Endothelial cell of umbilical vein (primary cell): ENCODE results near the gene C2orf81. TPM values are rescaled to one million over a fixed set of nuclear protein-coding genes. Genes with fewer than 3 reads are reported as not detected.

Experiments
- BruUV-seq: library from RNA; stranded (reverse); fragments of 400-500 nt; replicated peaks from 2 replicates; lab custom pipeline; 2021; lab: Mats Ljungman, UMichigan
- CTCF ChIA-PET: fragments of 300-600, 350-600 bp; sonication (Branson Sonifier 250); formaldehyde crosslinking; loops from one replicate; lab custom pipeline; 2021; ENCODE audit warnings: antibody characterized with exemption, inconsistent platforms; lab: Charles Lee
- POLR2A ChIA-PET: fragments of 300-600, 350-600 bp; sonication (Branson Sonifier 250); formaldehyde crosslinking; loops from one replicate; lab custom pipeline; 2021; ENCODE audit warnings: antibody characterized with exemption, inconsistent platforms; lab: Charles Lee
- DNase-seq: peaks from one replicate; pipeline ENCODE4 v3.0.0-alpha.2; 2011; ENCODE audit warnings: low read depth, low spot score
- FAIRE-seq: peaks from 2 replicates; lab custom pipeline; 2011; peaks lifted over from hg19 to GRCh38; lab: Jason Lieb, UNC
- H2AFZ ChIP-seq: 2 replicates; pipeline ENCODE4 v1.6.0; 2012; ENCODE audit warnings: low read depth, low read length, control low read depth, inconsistent platforms
- H3K27ac ChIP-seq: 2 replicates; pipeline ENCODE4 v1.5.1; 2011; ENCODE audit warnings: low read depth, mild to moderate bottlenecking, control low read depth, low read length, moderate library complexity; ENCODE audit not compliant: insufficient read depth
- H3K27me3 ChIP-seq, 2 experiments: 2 replicates each; pipeline versions ENCODE4 v1.6.0 to v1.6.1; 2011; ENCODE audit warnings: low read length in 2 of 2, mixed read lengths in 1 of 2; ENCODE audit not compliant: control insufficient read depth in 2 of 2, insufficient read depth in 2 of 2
- H3K36me3 ChIP-seq, 2 experiments: 2 replicates in 1 of 2; 3 replicates in 1 of 2; pipeline ENCODE4 v1.5.1; 2011; ENCODE audit warnings: low read length in 2 of 2, mild to moderate bottlenecking in 1 of 2, moderate library complexity in 1 of 2; ENCODE audit not compliant: control insufficient read depth in 2 of 2, insufficient read depth in 2 of 2; ENCODE audit errors: extremely low read depth in 1 of 2
- H3K4me1 ChIP-seq: 3 replicates; pipeline ENCODE4 v1.5.1; 2011; ENCODE audit warnings: mild to moderate bottlenecking, low read length; ENCODE audit not compliant: control insufficient read depth, insufficient read depth; ENCODE audit errors: extremely low read depth
- H3K4me2 ChIP-seq: 2 replicates; pipeline ENCODE4 v1.6.1; 2011; ENCODE audit warnings: low read length, control low read depth, mixed read lengths; ENCODE audit not compliant: insufficient read depth
- H3K4me3 ChIP-seq, 3 experiments: fragments of 200-600 bp in 1 of 3; sonication (generic), shearing (Covaris generic) in 1 of 3; replicated peaks in 1 of 3; 2 replicates each; pipeline ENCODE4 v1.5.1; 2011 to 2016; ENCODE audit warnings: control low read depth in 3 of 3, low read length in 3 of 3, mild to moderate bottlenecking in 2 of 3, inconsistent platforms in 1 of 3, low read depth in 1 of 3, moderate library complexity in 1 of 3; ENCODE audit not compliant: insufficient read depth in 1 of 3
- H3K79me2 ChIP-seq: 2 replicates; pipeline ENCODE4 v1.6.0; 2012; ENCODE audit warnings: low read length, inconsistent platforms; ENCODE audit not compliant: control insufficient read depth, insufficient read depth
- H3K9ac ChIP-seq: replicated peaks from 2 replicates; pipeline ENCODE3; 2011; ENCODE audit warnings: low read length, control low read depth; ENCODE audit not compliant: insufficient read depth; ENCODE audit errors: extremely low read depth
- H3K9me1 ChIP-seq: replicated peaks from 3 replicates; pipeline ENCODE4 v1.6.0; 2011; ENCODE audit warnings: mild to moderate bottlenecking, low read length; ENCODE audit not compliant: control insufficient read depth, insufficient read depth; ENCODE audit errors: extremely low read depth
- H3K9me3 ChIP-seq: replicated peaks from 2 replicates; pipeline ENCODE4 v1.5.1; 2012; ENCODE audit warnings: low read length, inconsistent platforms; ENCODE audit not compliant: control insufficient read depth, insufficient read depth
- H4K20me1 ChIP-seq: replicated peaks from 2 replicates; pipeline ENCODE3; 2011; ENCODE audit warnings: mild to moderate bottlenecking, low read length; ENCODE audit not compliant: control insufficient read depth, insufficient read depth; ENCODE audit errors: extremely low read depth
- EZH2 ChIP-seq: IDR thresholded peaks from 2 replicates; pipeline ENCODE4 v1.6.1; 2012; ENCODE audit warnings: borderline replicate concordance, low read depth, mild to moderate bottlenecking, moderate library complexity, low read length, inconsistent platforms; ENCODE audit not compliant: severe bottlenecking
- FOS ChIP-seq: IDR thresholded peaks from 2 replicates; pipeline ENCODE4 v1.6.1; 2011; ENCODE audit warnings: mild to moderate bottlenecking, low read length, moderate library complexity, borderline replicate concordance; ENCODE audit not compliant: insufficient read depth
- GATA2 ChIP-seq: IDR thresholded peaks from 2 replicates; pipeline ENCODE4 v1.7.0; 2011; ENCODE audit warnings: low read depth, mild to moderate bottlenecking, moderate library complexity, mixed read lengths, low read length; ENCODE audit not compliant: insufficient read length, insufficient read depth
- JUN ChIP-seq: IDR thresholded peaks from 2 replicates; pipeline ENCODE4 v1.6.1; 2011; ENCODE audit warnings: borderline replicate concordance, low read depth; ENCODE audit not compliant: insufficient read length, insufficient read depth
- MYC ChIP-seq: IDR thresholded peaks from one replicate; pipeline ENCODE4 v1.6.1; 2011; ENCODE audit warnings: mild to moderate bottlenecking, low read depth, low read length
- POLR2A ChIP-seq: IDR thresholded peaks from 2 replicates; pipeline ENCODE4 v1.6.1; 2012; ENCODE audit warnings: low read depth, mild to moderate bottlenecking, control low read depth, low read length
- POLR2AphosphoS5 ChIP-seq: IDR thresholded peaks from 2 replicates; pipeline ENCODE4 v1.6.1; 2012; ENCODE audit warnings: low read depth, mild to moderate bottlenecking, control low read depth, low read length, moderate library complexity; ENCODE audit not compliant: insufficient read depth
- dilution Hi-C: fragments of 300-500 bp; cut with MboI; formaldehyde crosslinking; loops from one replicate; pipeline ENCODE4 v1.15.0; 2019; ENCODE audit warnings: low sequenced_read_pairs; ENCODE audit not compliant: extremely low pct_ligation_motif_present
- intact Hi-C: fragments of 100-400 bp; cut with micrococcal nuclease; formaldehyde crosslinking; loops from one replicate; pipeline ENCODE4 v1.10.0; 2022
- polyA plus RNA-seq, 4 experiments: library from polyadenylated mRNA; depleted of rRNA in 3 of 4; stranded (reverse) in 3 of 4; unstranded in 1 of 4; fragments of >200 nt; gene quantifications; 2 replicates each; pipeline versions ENCODE4 v1.2.1 to v1.2.3, GENCODE V29; 2011 to 2012; ENCODE audit warnings: missing spikeins in 1 of 4
- total RNA-seq: library from RNA; stranded (reverse); gene quantifications from 2 replicates; pipeline ENCODE4 v1.2.3, GENCODE V29; 2021
- TF ChIP-seq, protein P1 (sequence below): IDR thresholded peaks from 2 replicates; pipeline ENCODE4 v1.6.1; 2011; ENCODE audit not compliant: insufficient read depth, insufficient read length
- TF ChIP-seq, protein P2 (sequence below), 2 donors: IDR thresholded peaks; 1 replicate in 1 of 2; 2 replicates in 1 of 2; pipeline ENCODE4 v1.5.1; 2011; ENCODE audit warnings: low read length in 2 of 2, mild to moderate bottlenecking in 2 of 2, moderate library complexity in 2 of 2, control low read depth in 1 of 2, inconsistent platforms in 1 of 2, low read depth in 1 of 2; ENCODE audit not compliant: insufficient read depth in 1 of 2; ENCODE audit errors: extremely low read depth in 1 of 2

The C2orf81 gene
- total and polyA plus RNA-seq, 2 donors (not counting 3 experiments of a cell fraction or from before 2014, with no cell fraction given), result 0.17 to 0.71 TPM

DNA sequence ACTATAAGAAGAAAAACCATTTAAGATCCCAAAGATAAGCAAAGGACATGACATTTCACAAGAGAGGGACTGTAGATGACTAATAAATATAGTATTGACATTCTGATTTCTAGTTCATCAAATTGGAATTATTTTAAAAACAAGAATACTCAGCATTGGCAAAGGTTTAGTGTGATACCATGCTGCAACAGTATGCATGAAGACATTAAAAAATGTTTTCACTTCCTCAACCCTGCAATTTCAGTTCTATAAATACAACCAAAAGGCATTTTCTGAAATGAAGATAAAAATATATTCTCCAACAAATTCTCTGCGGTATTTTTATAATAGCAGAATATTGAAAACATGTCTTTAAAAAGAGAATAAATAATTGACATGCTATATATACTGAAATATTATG, 2.1 kb downstream of the C2orf81 start:
- dilution Hi-C loops (no loop called here), intact Hi-C loops (no loop called here)
- ChIA-PET CTCF (interaction anchor here (0.7 to 1.7 kb wide), 2 partner anchors 28 to 35 kb away, joined by 3 to 5 read pairs; no protein-coding TSS in a partner anchor), POLR2A (no interaction called here)
- no peak overlapping the region for H3K27ac ChIP-seq
- FAIRE-seq (no peak), DNase-seq (no peak)
- H3K9me1 ChIP-seq, result no peaks in the 10 kb centered on the region
- BruUV-seq, result no TSS peak
- TF ChIP-seq FOS, result no peak
- no peak for TF ChIP-seq EZH2
- TF ChIP-seq GATA2, result no peak
- TF ChIP-seq MYC, result no peak
- TF ChIP-seq POLR2AphosphoS5, result no peak
- no peak for TF ChIP-seq POLR2A
- TF ChIP-seq, protein P1, sequence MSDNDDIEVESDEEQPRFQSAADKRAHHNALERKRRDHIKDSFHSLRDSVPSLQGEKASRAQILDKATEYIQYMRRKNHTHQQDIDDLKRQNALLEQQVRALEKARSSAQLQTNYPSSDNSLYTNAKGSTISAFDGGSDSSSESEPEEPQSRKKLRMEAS, result no peak
- TF ChIP-seq, protein P2, sequence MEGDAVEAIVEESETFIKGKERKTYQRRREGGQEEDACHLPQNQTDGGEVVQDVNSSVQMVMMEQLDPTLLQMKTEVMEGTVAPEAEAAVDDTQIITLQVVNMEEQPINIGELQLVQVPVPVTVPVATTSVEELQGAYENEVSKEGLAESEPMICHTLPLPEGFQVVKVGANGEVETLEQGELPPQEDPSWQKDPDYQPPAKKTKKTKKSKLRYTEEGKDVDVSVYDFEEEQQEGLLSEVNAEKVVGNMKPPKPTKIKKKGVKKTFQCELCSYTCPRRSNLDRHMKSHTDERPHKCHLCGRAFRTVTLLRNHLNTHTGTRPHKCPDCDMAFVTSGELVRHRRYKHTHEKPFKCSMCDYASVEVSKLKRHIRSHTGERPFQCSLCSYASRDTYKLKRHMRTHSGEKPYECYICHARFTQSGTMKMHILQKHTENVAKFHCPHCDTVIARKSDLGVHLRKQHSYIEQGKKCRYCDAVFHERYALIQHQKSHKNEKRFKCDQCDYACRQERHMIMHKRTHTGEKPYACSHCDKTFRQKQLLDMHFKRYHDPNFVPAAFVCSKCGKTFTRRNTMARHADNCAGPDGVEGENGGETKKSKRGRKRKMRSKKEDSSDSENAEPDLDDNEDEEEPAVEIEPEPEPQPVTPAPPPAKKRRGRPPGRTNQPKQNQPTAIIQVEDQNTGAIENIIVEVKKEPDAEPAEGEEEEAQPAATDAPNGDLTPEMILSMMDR (IDR thresholded peaks at IDR 0.05; ENCODE audit: extremely low read depth in 1 of 2, insufficient read depth in 1 of 2, low read depth in 1 of 2, low read length in 2 of 2), result no peak
- TF ChIP-seq JUN, result no peak
- no peak overlapping the region for H3K4me3 ChIP-seq
- H2AFZ ChIP-seq, result no peak overlapping the region
- H4K20me1 ChIP-seq, result no peaks in the 10 kb centered on the region
- H3K27me3 ChIP-seq, result peaks cover 26 to 28% of the 10 kb centered on the region in 2 experiments
- H3K4me1 ChIP-seq, result peaks cover 15% of the 10 kb centered on the region
- no peak overlapping the region for H3K9ac ChIP-seq
- H3K79me2 ChIP-seq, result no peaks in the 10 kb centered on the region
- H3K36me3 ChIP-seq, result no peaks in the 10 kb centered on the region
- no peaks in the 10 kb centered on the region for H3K9me3 ChIP-seq
- no peak overlapping the region for H3K4me2 ChIP-seq
